Hepatic stellate cell (primary cell): Measurements from ENCODE around the gene CEBPE.
A peak's percentile ranks its signal among the peaks of the same experiment; 100 is the strongest.

Source experiments
- DNase-seq: peaks from one replicate; pipeline ENCODE4 v3.0.0; 2011; ENCODE audit warnings: low spot score

The CEBPE gene

DNA sequence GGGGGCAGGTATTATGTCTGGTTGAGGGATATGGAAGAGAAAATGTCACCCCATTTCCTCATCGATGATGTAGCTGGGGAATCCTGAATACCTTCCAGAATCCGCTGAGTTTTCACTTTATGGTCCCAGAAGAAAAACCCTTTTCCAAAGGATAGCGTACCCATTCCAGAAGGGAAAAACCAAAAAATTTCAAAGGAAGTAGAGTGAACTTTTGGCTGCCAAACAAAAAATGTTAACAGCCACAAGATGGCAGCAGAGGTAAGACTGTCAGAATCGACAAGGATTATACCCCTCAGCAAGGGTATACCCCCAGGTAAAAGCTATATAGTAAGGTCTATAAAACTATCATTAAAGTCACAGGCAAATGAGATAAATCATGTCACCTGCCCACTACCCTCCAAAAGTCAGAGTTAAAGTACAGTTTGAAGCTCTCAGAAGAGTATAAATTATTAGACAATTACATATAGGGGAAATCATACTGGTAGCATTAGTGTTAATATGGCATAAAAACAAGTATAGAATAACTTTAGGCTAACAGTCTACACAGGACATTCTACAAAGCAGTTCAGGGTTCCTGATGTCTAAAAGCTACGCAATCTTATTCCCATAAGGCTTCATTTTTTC lies 42.2 kb downstream of the CEBPE start:
- DNase-seq = no peak

DNA sequence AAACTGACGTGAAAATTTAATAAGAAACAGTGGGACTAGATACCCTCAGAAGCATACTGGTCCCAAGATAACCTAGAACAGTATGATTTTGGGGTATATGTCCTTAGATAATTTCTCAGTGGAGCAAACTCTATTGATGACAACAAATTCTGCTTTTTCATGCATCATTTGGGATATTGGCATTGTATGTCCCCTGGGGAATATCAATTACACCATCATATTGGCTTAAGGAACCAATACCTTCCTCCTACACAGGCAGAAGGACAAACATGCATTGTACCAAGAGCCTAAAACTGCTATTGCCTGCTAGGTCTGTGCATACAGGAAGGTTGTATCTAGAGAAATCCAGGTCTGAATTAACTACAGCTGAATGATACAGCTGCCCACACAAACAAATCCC lies 44.1 kb downstream of the CEBPE start:
- DNase-seq = no peak

GRCh38 chr14:23071921-23072539 lies 47.0 kb downstream of the CEBPE start:
- no peak for DNase-seq

DNA sequence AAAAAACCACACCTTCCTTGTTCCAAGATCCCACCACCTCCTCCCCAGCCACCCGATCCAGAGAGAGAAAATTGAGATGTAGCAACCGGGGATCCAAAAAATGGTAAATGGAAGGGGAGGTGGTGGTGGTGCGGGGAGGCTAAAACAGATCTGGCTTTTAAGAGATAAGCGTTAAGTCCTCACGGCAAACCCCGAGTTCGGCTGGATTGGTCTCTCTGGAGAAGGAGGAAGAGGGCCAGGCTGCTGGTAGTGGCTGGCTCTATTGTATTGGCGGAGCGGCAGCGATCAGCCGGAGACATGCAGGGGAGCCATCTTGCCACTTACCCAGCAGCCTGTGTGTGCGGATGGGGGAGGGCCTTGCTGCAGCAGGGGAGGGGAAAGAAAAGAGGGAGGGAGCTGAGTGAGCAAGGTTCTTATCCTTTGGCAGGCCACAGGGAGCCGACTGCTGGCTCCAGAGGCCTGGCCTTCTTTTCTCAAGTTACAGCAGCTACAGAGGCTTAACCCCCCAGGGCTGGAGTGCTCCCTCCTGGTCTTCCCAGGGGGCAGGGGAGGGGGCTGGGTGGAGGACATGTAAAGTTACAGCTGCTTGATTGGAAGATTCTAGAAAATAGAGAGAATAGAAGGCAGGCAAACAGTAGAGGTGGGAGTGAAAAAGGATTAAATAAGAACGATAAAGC lies 47.7 kb downstream of the CEBPE start:
- DNase-seq = peak; percentile 91

GRCh38 chr14:23070262-23071129 lies 48.6 kb downstream of the CEBPE start:
- DNase-seq = no peak

GRCh38 chr14:23069413-23069806 lies 49.6 kb downstream of the CEBPE start:
- no peak for DNase-seq

DNA sequence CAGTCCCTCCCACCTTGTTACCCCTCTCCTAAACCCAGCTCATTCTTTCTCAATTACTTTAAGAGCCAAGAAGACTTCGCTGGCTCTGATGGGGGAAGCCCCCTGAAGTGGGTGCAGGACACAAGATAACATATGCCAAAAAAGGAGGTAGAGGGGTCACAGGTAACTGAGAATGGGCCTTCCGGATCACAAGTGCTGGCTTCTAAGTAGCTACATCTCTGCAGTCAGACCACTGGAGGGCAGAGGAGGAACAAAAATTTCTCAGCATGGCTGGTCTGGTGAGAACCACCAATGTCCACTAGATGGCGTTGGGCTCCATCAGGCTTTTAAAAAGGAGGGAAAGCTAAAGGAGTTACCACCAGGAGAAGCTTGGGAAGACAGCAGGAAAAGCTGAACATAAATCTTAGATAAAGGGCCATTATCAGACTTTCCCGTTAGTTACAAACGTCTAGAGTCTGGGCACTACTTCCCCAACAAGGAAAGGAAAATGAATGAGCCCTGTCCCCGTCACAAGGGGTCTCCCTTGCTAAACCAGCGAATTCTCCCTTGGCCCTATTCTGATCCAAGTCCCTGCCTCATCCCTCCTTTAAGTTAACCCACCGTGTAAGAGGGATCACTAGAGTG lies 50.2 kb downstream of the CEBPE start:
- DNase-seq = peak; percentile 89

GRCh38 chr14:23067847-23068788 lies 50.9 kb downstream of the CEBPE start:
- DNase-seq = no peak
